ACHN (cell line): ENCODE measurements around the gene GPR55.

Experiments used
- DNase-seq: peaks from one replicate; pipeline ENCODE4 v3.0.0-alpha.2; 2015
- in situ Hi-C: cut with HindIII; loops from 2 replicates; pipeline ENCODE4 v1.10.0; 2017; ENCODE audit warnings: low sequenced_read_pairs, low pct_ligation_motif_present, low pct_unique_long_range_greater_than_20kb

GPR55 gene

GRCh38 chr2:230925879-230926765 lies 1.1 kb upstream of the GPR55 start:
- in situ Hi-C loops = no loop called here
- DNase-seq = peak; percentile 28

- in situ Hi-C loops = no loop called here
- DNase-seq = no peak
Observed at GRCh38 chr2:230925443-230925878, 419 bp upstream of the GPR55 start.

GRCh38 chr2:230924092-230924469 lies 961 bp downstream of the GPR55 start:
- in situ Hi-C loops = no loop called here
- DNase-seq = no peak

- DNase-seq = no peak
- in situ Hi-C loops = no loop called here
Observed at GRCh38 chr2:230922951-230923717, 1.9 kb downstream of the GPR55 start.

GRCh38 chr2:230921806-230922595 lies 3.0 kb downstream of the GPR55 start:
- DNase-seq = no peak
- in situ Hi-C loops = no loop called here

- no peak for DNase-seq
- in situ Hi-C loops = no loop called here
Observed at GRCh38 chr2:230920167-230920566, 4.9 kb downstream of the GPR55 start.

- in situ Hi-C loops = no loop called here
- no peak for DNase-seq
Observed at GRCh38 chr2:230919681-230920080, 5.4 kb downstream of the GPR55 start.

GRCh38 chr2:230919240-230919639 lies 5.8 kb downstream of the GPR55 start:
- in situ Hi-C loops = no loop called here
- no peak for DNase-seq

GRCh38 chr2:230916218-230916617 lies 8.8 kb downstream of the GPR55 start:
- in situ Hi-C loops = no loop called here
- DNase-seq = no peak

GRCh38 chr2:230915319-230915718 lies 9.7 kb downstream of the GPR55 start:
- no peak for DNase-seq
- in situ Hi-C loops = no loop called here

GRCh38 chr2:230914886-230915285 lies 10.2 kb downstream of the GPR55 start:
- in situ Hi-C loops = no loop called here
- no peak for DNase-seq

GRCh38 chr2:230913406-230914143 lies 11.5 kb downstream of the GPR55 start:
- in situ Hi-C loops = no loop called here
- DNase-seq = peak; percentile 38

- no peak for DNase-seq
- in situ Hi-C loops = no loop called here
Observed at GRCh38 chr2:230912724-230913123, 12.3 kb downstream of the GPR55 start.

GRCh38 chr2:230912046-230912445 lies 13.0 kb downstream of the GPR55 start:
- in situ Hi-C loops = no loop called here
- no peak for DNase-seq

- no peak for DNase-seq
- in situ Hi-C loops = no loop called here
Observed at GRCh38 chr2:230910546-230911177, 14.4 kb downstream of the GPR55 start.

GRCh38 chr2:230909841-230910545 lies 15.0 kb downstream of the GPR55 start:
- in situ Hi-C loops = no loop called here

GRCh38 chr2:230908595-230909191 lies 16.3 kb downstream of the GPR55 start:
- peak; percentile 83 for DNase-seq
- in situ Hi-C loops = no loop called here

More at GRCh38 chr2:230909841-230910545, 15.0 kb downstream of the GPR55 start:
- no peak for DNase-seq
